ENCODE measurements around the gene SPART.
"Not testable (repeated sequence)": the region's sequence is repeated elsewhere in the genome, so short reads cannot be mapped to it uniquely, and the experiment has no call there.

SPART gene

DNA sequence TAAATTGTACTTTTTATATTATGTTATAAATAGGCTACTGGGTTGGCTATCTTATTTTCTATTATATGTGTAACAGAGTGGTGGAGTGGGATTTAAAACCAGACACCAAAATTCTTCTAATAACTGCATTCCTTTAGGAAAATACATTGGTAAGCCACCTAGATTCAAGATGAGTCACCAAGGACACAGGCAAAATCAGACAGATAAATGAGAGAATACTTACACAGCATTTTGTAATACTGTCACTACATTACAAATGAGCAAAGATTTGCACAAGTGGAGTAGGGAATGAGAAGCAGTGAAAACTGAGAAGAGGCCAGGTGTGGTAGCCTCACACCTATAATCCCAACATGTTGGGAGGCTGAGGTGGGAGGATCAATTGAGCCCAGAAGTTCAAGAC is 6.2 kb upstream of the SPART start:
- no peak for DNase-seq

- no peak for DNase-seq
Observed at GRCh38 chr13:36347531-36348210, 1.5 kb upstream of the SPART start.

DNA sequence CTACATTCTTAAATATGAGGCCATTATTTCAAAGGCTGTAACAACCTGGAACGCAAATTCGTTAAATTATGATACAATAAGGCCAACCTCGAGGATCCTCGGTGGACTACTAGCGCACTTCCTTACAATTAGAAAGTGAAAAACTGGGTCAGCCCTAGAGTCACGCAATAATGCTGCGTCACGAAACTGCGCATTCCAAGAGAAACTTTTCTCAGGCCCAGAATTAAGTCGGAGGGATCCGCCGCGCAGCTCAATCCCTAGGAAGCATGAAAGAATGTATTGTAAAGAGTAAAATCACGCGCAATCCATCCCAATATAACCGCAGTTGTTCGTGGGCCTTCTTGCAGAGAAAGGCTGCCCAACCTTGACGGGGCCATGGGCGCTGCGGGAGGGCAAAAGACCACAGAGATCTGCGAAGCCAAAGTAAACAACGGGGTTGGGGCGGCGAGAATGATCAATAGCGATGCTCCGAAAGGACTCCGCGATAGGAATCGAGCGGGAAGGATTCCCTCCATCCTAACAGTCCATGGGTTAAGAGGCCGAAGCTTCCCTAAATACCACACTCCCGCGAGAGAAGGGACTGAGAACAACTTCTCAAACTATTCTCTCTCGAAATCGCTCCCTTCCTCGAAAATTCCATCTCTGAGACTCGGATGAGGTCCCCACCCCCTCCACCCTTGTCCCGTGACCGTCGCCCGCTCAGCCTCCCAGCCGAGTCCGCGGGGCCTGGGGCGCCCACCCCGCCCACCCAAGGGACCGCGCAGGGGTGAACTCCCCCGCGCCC is 564 bp downstream of the SPART start:
- no peak for DNase-seq

DNA sequence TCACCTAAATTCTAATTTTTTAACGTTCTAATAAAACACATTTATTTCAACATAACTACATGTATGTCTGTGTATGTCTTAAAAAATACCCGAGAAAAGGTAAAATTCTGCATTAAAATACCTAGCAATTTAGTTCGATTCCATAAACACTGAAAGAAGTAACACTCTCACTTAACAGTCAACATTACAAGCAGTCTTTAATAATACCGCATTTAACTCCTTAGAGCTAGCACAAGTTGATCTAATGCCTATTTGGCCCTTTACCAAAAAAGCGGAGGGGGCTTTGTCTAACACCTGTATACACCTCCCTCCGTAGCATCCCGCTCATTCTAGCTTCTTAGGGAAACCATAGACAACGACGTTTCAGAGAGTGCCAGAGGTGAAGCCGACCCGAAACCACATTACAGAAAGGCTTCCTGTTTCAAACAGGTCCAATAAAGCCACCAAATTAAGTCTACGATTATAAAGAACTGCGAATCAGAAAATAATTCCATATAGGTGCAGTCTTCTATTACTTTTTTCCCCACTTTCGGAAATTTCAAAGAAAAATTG is 1.2 kb downstream of the SPART start:
- DNase-seq: no peak

DNA sequence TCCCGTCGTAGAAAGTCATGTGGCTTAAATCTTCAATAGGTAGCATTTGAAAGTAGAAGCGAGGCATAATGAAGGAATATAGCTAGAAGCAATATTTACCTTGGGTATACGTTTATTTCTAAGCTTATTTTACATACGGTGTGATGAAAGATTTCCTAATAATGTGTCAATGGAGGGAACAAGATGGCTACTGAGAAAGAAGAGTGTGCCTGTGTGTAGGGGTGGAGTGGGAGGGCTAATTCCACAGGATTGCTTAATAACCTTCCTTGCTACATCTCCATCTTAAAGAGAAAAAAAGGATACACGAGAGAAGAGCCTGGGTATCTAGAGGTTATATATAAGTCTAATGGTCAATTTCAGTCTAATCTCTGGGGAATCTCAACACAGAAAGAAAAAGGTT is 2.0 kb downstream of the SPART start:
- no peak for DNase-seq

DNA sequence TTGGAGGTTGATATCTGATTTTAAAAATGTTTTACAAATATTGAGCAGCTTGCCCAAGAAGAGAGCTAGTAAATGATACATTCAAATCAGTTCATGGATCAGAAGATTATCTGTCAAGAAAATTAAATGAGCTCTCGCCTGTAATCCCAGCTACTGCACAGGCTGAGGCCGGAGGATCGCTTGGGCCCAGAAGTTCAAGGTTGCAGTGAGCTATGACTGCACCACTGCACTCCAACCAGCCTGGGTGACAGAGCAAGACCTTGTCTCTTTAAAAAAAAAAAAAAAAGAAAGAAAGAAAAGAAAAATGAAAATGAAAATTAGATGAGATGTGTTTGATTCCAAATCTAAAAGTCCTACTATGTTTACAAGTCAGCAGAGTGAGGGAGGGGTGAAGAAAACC is 2.4 kb downstream of the SPART start:
- DNase-seq: no peak

GRCh38 chr13:36342715-36343114 is 3.5 kb downstream of the SPART start:
- no peak for DNase-seq

DNA sequence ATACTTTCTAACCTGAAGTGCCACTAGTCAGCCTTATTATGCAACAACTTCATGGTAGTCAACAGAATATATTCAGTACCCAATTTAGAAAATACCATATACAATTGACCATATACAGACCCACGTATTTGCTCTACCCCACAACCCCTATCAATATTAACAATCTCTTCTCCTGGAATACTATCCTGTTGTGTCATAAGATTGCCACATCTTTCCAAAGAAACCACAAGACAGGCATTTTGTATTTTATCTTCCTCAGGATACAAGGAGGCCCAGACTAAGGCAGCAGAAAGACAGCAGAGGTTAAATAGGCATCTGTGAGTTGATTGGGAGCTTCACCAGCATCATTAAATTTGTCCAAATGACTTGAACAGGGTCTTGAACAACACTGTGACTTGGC is 4.5 kb downstream of the SPART start:
- no peak for DNase-seq

GRCh38 chr13:36339600-36340155 is 6.5 kb downstream of the SPART start:
- DNase-seq: no peak

DNA sequence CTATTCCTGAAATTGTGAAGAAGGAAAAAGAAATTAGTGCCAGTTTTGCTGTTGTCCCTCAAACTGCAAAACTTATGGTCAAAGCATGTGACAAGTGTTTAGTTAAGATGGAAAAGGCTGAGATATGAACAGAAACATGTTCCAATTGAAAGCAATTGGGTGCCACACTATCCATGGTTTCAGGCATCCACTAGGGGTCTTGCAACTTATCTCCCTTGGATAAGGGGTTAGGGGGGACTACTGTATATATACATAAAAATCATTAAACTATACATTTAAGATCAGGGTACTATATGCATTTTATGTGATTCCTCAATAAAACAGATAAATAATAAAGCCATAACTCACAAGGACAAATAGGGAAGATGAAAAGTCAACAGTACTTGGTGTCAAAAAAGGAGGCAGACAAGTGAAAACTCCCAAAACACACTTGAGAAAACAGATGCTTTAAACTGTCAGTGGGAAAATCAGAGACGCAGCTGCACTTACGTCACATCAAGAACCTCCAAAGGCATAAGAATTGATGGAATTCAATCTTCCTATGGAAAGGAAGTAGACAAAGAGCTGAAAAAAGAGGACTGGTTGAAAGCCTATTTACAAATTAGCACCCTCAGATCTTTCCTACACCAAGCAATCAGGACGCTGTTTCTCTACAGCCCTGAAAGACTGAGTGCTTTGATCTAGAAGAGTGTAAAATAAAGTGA is 8.1 kb downstream of the SPART start:
- DNase-seq: no peak

- DNase-seq: no peak
Observed at GRCh38 chr13:36332986-36333385, 13.2 kb downstream of the SPART start.

GRCh38 chr13:36332255-36332654 is 13.9 kb downstream of the SPART start:
- not testable (repeated sequence) for DNase-seq

DNA sequence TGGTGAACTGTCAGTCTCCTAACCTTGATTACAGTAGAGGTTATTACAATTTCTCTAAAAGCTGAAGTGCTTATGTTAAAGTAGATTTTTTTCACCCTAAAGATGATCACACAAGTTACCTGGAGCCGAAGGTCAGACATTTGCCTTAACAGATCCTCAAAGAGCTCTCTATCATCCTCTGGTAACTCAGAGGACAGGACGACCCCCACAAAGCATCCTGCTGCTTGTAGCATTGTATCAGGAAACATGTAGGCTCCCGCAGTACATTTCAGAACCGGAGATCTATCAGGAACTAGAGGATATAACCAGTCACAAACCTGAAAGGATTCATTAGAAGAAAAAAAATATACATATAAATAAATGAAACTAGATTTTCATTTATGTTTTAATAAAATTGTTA is 14.9 kb downstream of the SPART start:
- DNase-seq: no peak

DNA sequence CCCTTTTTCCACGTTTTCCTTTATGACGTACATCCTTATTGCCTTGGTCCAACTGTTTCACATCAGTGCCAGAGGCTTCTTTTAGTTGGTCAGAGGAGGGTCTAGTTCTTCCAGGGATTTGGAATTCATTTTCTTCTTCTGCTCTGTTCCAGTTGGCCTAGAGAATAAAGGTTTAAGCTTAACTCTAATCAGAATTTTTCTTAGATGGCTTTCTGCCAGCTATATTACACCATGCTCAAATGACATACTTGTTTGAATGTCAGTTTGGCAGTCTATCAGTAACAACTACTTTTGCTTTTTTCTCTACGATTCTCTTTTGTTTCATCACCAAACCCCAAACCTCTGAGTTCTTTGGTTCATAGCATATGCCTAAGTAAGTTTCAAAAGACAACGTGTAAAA is 16.8 kb downstream of the SPART start:
- no peak for DNase-seq

- DNase-seq: no peak
Observed at GRCh38 chr13:36328821-36329220, 17.4 kb downstream of the SPART start.

DNA sequence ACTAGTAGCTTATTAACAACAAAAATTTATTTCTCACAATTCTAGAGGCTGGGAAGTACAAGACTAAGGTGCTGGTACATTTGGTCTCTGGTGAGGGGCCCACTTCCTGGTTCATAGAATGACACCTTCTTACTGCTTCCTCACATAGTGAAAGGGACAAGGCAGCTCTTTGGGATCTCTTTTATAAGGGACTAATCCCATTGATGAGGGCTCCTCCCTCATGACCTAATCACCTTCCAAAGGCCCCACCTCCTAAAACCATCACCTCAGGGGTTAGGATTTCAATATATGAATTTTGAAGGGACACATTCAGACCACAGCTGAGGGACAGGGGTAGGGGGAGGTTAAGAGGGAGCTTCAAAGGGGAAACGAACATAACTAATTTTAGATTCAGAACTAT is 20.3 kb downstream of the SPART start:
- no peak for DNase-seq

GRCh38 chr13:36324881-36325280 is 21.3 kb downstream of the SPART start:
- DNase-seq: not testable (repeated sequence)

- DNase-seq: no peak
Observed at GRCh38 chr13:36323951-36324566, 22.1 kb downstream of the SPART start.

GRCh38 chr13:36323408-36323807 is 22.8 kb downstream of the SPART start:
- DNase-seq: no peak

DNA sequence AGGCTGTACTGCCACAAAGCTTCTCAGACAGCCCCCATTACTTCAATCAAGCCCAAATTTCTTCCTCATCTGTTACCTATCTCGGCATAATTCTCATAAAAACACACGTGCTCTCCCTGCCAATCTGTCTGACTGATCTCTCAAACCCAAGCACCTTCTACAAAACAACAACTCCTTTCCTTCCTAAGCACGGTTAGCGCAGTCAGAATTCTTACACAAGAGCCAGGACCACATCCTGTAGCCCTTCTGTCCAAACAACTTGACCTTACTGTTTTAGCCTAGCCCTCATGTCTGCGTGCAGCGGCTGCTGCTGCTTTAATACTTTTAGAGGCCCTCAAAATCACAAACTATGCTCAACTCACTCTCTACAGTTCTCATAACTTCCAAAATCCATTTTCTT is 26.4 kb downstream of the SPART start:
- not testable (repeated sequence) for DNase-seq

- no peak for DNase-seq
Observed at GRCh38 chr13:36313047-36313969, 32.9 kb downstream of the SPART start.
